Measurements from ENCODE around the gene PDHB. TPM values are rescaled to one million over a fixed set of nuclear protein-coding genes. Genes with fewer than 3 reads are reported as not detected.

PDHB gene
- polyA plus RNA-seq, 2 donors = 59.0 to 82.0 TPM

GRCh38 chr3:58377750-58378149 lies 55.9 kb downstream of the PDHB start:
- H3K9me3 ChIP-seq (ENCODE audit: control insufficient read depth in 2 of 2, insufficient read depth in 1 of 2, low read depth in 1 of 2, low read length in 1 of 2) = no peaks in the 10 kb centered on the region
- H3K4me3 ChIP-seq (ENCODE audit: low read depth in 1 of 2, low read length in 2 of 2) = no peak overlapping the region
- 95 to 99% methylated on average over 4 of the region's 4 CpGs for WGBS, 2 donors
- H3K4me1 ChIP-seq (ENCODE audit: control insufficient read depth in 2 of 2, insufficient read depth in 2 of 2, low read length in 1 of 2) = no peaks in the 10 kb centered on the region
- no peaks in the 10 kb centered on the region for H3K27me3 ChIP-seq (ENCODE audit: control insufficient read depth in 1 of 2, insufficient read depth in 2 of 2, low read length in 2 of 2)
- no peak overlapping the region for H3K27ac ChIP-seq (ENCODE audit: low read depth in 2 of 2, low read length in 1 of 2)
- no peaks in the 10 kb centered on the region for H3K36me3 ChIP-seq (ENCODE audit: control insufficient read depth in 2 of 2, insufficient read depth in 2 of 2, low read length in 1 of 2)

Other genes starting within 250 kb of the PDHB start
- 10 to 100 TPM in 1 of 2 donors, 1 to 10 TPM in 1; 7.5 to 39.3 TPM for gene DNASE1L3, start 222.9 kb downstream of the PDHB start, polyA plus RNA-seq
- gene ABHD6, start 196.0 kb downstream of the PDHB start, polyA plus RNA-seq = 1 to 10 TPM; 4.3 to 5.6 TPM
- gene RPP14, start 127.6 kb downstream of the PDHB start, polyA plus RNA-seq = 1 to 10 TPM; 7.5 to 8.4 TPM
- gene HTD2, start 127.3 kb downstream of the PDHB start, polyA plus RNA-seq = 1 to 10 TPM; 1.3 to 5.9 TPM
- 1 to 10 TPM; 3.2 to 6.0 TPM for gene PXK, start 100.9 kb downstream of the PDHB start, polyA plus RNA-seq
- gene KCTD6, start 58.3 kb upstream of the PDHB start, polyA plus RNA-seq = 10 to 100 TPM in 1 of 2 donors, 1 to 10 TPM in 1; 9.2 to 11.2 TPM
- 10 to 100 TPM; 13.9 to 19.7 TPM for gene ACOX2, start 103.4 kb upstream of the PDHB start, polyA plus RNA-seq
- 1 to 10 TPM; 6.3 to 7.2 TPM for gene FAM107A, start 143.6 kb upstream of the PDHB start, polyA plus RNA-seq
- 100 to 1,000 TPM; 316 to 493 TPM for gene FAM3D, start 232.9 kb upstream of the PDHB start, polyA plus RNA-seq

Data from esophagus (tissue), 2 donors.